ENCODE data around the gene SNX5. TPM values are rescaled to one million over a fixed set of nuclear protein-coding genes. Genes with fewer than 3 reads are reported as not detected.

The SNX5 gene
- total RNA-seq, 1 experiment from 2014 or later: 170 TPM

DNA sequence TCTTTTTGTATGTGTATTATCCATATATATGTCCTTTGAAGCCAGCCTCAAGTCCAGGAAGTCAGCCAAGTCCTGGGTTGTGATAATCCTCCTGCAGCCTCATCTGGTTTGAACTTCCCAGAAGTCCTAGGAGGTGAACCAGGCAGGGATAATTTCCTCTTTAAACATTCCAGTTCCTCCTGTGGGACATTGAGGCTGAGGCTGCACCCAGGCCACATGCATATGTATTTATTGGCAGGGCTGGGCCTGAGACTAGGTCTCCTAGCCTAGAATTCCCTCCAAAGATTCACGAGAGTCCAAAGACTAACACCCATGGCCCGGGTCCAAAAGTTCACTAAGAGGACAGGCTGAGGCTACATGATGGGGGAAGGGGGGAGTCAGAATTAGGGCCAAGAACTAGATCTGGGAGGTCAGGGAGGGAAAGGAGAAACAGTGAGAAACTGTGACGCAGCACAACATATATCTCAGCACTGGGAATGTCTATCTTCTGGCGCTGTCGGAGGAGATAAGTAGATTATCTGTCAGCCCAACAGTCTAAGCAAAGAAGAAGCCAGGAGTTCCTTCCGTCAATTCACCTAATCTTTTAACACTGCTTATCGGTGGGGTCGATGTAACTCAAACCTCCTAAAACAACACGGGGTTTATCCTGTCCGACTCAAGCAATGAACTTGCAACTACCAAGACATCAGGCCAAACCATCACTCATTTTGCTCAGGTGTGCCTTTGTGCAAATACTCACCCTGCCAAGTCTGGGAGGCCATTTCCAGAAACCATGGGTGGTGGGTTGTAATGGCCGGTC, 43.3 kb downstream of the SNX5 start:
- H3K9me3 Mint-ChIP-seq (ENCODE audit: unreplicated experiment): no peaks in the 10 kb centered on the region

DNA sequence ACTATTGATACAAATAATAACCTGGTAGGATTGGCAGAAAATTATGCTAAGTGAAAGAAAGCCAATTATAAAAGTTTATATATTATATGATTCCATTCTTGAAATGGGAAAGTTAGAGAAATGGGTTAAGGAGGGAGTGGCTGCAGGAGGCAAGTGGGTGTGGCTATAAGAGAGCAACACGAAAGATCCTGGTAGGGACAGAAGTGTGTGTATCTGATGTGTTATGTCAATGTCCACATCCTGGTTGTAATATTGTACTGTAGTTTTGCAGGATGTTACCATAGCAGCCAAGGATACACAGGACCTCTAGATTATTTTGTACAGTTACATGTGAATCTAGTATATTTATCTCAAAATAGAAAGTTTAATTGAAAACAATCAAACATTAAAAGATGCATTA, 46.8 kb downstream of the SNX5 start:
- POLR2A ChIA-PET: interaction anchor here (0.6 kb wide), 1 partner anchor 19 kb away, joined by 3 read pairs; no protein-coding TSS in a partner anchor
- H3K27me3 Mint-ChIP-seq (ENCODE audit: insufficient read depth, unreplicated experiment): no peaks in the 10 kb centered on the region
- H3K27ac Mint-ChIP-seq (ENCODE audit: low read depth, unreplicated experiment): no peak overlapping the region
- no TSS peak for BruUV-seq (replicated peaks)
- H3K4me3 Mint-ChIP-seq (ENCODE audit: unreplicated experiment): no peak overlapping the region
- no peaks in the 10 kb centered on the region for H3K9me3 Mint-ChIP-seq (ENCODE audit: unreplicated experiment)
- intact Hi-C loops (cut with micrococcal nuclease): no loop called here
- TF ChIP-seq, protein P1, sequence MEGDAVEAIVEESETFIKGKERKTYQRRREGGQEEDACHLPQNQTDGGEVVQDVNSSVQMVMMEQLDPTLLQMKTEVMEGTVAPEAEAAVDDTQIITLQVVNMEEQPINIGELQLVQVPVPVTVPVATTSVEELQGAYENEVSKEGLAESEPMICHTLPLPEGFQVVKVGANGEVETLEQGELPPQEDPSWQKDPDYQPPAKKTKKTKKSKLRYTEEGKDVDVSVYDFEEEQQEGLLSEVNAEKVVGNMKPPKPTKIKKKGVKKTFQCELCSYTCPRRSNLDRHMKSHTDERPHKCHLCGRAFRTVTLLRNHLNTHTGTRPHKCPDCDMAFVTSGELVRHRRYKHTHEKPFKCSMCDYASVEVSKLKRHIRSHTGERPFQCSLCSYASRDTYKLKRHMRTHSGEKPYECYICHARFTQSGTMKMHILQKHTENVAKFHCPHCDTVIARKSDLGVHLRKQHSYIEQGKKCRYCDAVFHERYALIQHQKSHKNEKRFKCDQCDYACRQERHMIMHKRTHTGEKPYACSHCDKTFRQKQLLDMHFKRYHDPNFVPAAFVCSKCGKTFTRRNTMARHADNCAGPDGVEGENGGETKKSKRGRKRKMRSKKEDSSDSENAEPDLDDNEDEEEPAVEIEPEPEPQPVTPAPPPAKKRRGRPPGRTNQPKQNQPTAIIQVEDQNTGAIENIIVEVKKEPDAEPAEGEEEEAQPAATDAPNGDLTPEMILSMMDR (IDR thresholded peaks at IDR 0.05; ENCODE audit: unreplicated experiment): no peak
- CTCF ChIA-PET: interaction anchor here (0.7 kb wide), 1 partner anchor 31 kb away, joined by 3 read pairs; no protein-coding TSS in a partner anchor
- no peak for DNase-seq (ENCODE audit: unreplicated experiment)
- no peaks in the 10 kb centered on the region for H3K4me1 Mint-ChIP-seq (ENCODE audit: insufficient read depth, unreplicated experiment)
- H3K36me3 Mint-ChIP-seq (ENCODE audit: insufficient read depth, unreplicated experiment): no peaks in the 10 kb centered on the region

More for the DNA sequence above, 43.3 kb downstream of the SNX5 start:
- POLR2A ChIA-PET: interaction anchor here (0.7 kb wide), 1 partner anchor 12 kb away, joined by 3 read pairs; no protein-coding TSS in a partner anchor
- CTCF ChIA-PET: interaction anchor here (0.8 kb wide), 1 partner anchor 27 kb away, joined by 4 read pairs; no protein-coding TSS in a partner anchor
- Mint-ChIP-seq H3K27ac (ENCODE audit: low read depth, unreplicated experiment) (no peak overlapping the region), H3K4me1 (ENCODE audit: insufficient read depth, unreplicated experiment) (peaks cover 5% of the 10 kb centered on the region), H3K36me3 (ENCODE audit: insufficient read depth, unreplicated experiment) (no peaks in the 10 kb centered on the region), H3K4me3 (ENCODE audit: unreplicated experiment) (no peak overlapping the region), H3K27me3 (ENCODE audit: insufficient read depth, unreplicated experiment) (no peaks in the 10 kb centered on the region)
- BruUV-seq (replicated peaks): no TSS peak
- intact Hi-C loops (cut with micrococcal nuclease): no loop called here
- TF ChIP-seq, protein P1 (IDR thresholded peaks at IDR 0.05; ENCODE audit: unreplicated experiment): no peak
- DNase-seq (ENCODE audit: unreplicated experiment): no peak

DNA sequence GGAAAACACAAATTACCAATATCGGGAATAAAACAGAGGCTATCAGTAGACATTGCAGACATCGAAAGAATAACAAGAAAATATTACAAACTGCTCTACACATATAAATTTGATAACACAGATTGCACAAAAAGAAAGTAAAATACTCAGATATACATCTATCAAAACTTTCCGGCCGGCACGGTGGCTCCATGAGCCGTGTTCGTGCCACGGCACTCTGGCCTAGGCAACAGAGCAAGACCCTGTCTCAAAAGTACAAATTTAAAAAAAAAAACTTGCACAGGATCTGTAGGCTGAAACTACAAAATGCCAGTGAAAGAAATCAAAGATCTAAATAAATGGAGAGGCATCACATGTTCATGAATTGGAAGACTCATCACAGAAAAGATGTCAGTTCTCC, 49.4 kb downstream of the SNX5 start:
- intact Hi-C loops (cut with micrococcal nuclease): no loop called here
- TF ChIP-seq, protein P1 (IDR thresholded peaks at IDR 0.05; ENCODE audit: unreplicated experiment): no peak
- no peak overlapping the region for H3K4me3 Mint-ChIP-seq (ENCODE audit: unreplicated experiment)
- CTCF ChIA-PET: interaction anchor here (0.6 to 0.8 kb wide), 4 partner anchors 13 to 352 kb away, joined by 3 to 4 read pairs (median 3); no protein-coding TSS in a partner anchor
- BruUV-seq (replicated peaks): no TSS peak
- POLR2A ChIA-PET: interaction anchor here (0.7 kb wide), 1 partner anchor 1596 kb away, joined by 5 read pairs; no protein-coding TSS in a partner anchor
- no peak overlapping the region for H3K27ac Mint-ChIP-seq (ENCODE audit: low read depth, unreplicated experiment)
- H3K4me1 Mint-ChIP-seq (ENCODE audit: insufficient read depth, unreplicated experiment): no peaks in the 10 kb centered on the region
- H3K9me3 Mint-ChIP-seq (ENCODE audit: unreplicated experiment): no peaks in the 10 kb centered on the region
- DNase-seq (ENCODE audit: unreplicated experiment): no peak
- H3K36me3 Mint-ChIP-seq (ENCODE audit: insufficient read depth, unreplicated experiment): no peaks in the 10 kb centered on the region
- H3K27me3 Mint-ChIP-seq (ENCODE audit: insufficient read depth, unreplicated experiment): no peaks in the 10 kb centered on the region

DNA sequence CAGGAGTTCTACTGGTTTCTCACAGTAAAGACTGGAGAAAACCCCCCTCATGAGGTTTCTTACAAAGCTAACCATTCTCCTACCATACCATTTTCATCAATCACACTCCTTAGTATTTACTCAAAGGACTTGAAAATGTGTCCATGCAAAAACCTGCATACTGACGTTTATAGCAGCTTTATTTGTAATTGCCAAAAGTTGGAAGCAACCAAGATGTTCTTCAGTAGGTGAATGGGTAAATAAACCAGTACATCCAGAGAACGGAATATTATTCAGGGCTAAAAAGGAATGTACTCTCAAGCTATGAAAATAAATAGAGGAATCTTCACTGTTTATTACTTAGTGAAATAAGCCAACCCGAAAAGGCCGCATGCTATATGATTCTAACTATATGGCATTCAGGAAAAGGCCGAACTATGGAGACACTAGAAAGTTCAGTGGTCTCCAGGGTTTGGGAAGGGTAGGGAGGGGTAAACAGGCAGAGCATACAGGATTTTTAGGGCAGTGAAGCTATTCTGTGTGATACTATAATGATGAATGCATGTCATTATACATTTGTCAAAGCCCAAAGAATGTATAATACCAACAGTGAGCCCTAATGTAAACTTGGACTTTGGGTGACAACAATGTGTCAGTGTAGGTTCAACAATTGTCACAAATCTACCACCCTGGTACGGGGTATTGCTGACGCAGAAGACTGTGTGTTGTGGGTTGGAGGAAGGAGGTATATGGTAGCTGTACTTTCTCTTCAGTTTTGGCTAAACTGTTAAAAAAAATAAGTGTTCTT, 50.6 kb downstream of the SNX5 start:
- ChIA-PET POLR2A (interaction anchor here (0.6 to 1.1 kb wide), 3 partner anchors 16 to 239 kb away, joined by 3 to 4 read pairs (median 3); no protein-coding TSS in a partner anchor), CTCF (interaction anchor here (1.3 kb wide), 1 partner anchor 414 kb away, joined by 3 read pairs; no protein-coding TSS in a partner anchor)
- TF ChIP-seq, protein P1 (IDR thresholded peaks at IDR 0.05; ENCODE audit: unreplicated experiment): no peak
- Mint-ChIP-seq H3K9me3 (ENCODE audit: unreplicated experiment) (no peaks in the 10 kb centered on the region), H3K27ac (ENCODE audit: low read depth, unreplicated experiment) (no peak overlapping the region), H3K4me1 (ENCODE audit: insufficient read depth, unreplicated experiment) (peaks cover 4% of the 10 kb centered on the region), H3K27me3 (ENCODE audit: insufficient read depth, unreplicated experiment) (peaks cover 8% of the 10 kb centered on the region), H3K36me3 (ENCODE audit: insufficient read depth, unreplicated experiment) (no peaks in the 10 kb centered on the region), H3K4me3 (ENCODE audit: unreplicated experiment) (no peak overlapping the region)
- DNase-seq (ENCODE audit: unreplicated experiment): no peak
- intact Hi-C loops (cut with micrococcal nuclease): no loop called here
- BruUV-seq (replicated peaks): no TSS peak

Data from MCF 10A (cell line).